Muscle of arm (tissue), 12 donors: ENCODE data around the gene GRID2. TPM values are rescaled to one million over a fixed set of nuclear protein-coding genes. Genes with fewer than 3 reads are reported as not detected.
A peak's percentile ranks its signal among the peaks of the same experiment; 100 is the strongest.
"Not testable (repeated sequence)": the region's sequence is repeated elsewhere in the genome, so short reads cannot be mapped to it uniquely, and the experiment has no call there.

Source experiments
- DNase-seq: peaks from one replicate; pipeline ENCODE4 v3.0.0-alpha.2; 2013
- polyA plus RNA-seq, 12 donors: library from polyadenylated mRNA; unstranded; fragments of 120-200 nt; gene quantifications; one replicate each; pipeline ENCODE4 v1.2.1, GENCODE V29; 2013; ENCODE audit not compliant: insufficient read length in 12 of 12

The GRID2 gene
- polyA plus RNA-seq, 12 donors, result 0.21 to 1.6 (median 0.53) TPM; not detected in 2

DNA sequence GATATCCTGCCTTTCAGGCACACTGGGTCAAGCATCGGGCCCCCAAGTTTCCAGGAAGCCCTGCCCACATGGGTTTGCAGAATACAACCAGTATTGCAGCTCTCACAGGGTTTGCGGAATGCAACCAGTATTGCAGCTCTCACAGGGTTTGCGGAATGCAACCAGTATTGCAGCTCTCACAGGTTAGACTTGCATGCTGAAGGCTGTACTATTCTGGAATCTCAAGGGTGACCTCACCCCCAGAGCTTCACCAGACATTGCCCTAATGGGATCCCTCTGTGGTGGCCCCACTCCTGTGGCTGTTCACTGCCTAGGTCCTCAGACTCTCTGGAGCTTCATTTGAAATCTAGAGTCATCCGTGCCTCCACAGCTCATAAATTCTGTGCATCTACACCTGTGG lies 884.1 kb downstream of the GRID2 start:
- no peak for DNase-seq

GRCh38 chr4:93199492-93199891 lies 895.7 kb downstream of the GRID2 start:
- DNase-seq, result peak; percentile 35

DNA sequence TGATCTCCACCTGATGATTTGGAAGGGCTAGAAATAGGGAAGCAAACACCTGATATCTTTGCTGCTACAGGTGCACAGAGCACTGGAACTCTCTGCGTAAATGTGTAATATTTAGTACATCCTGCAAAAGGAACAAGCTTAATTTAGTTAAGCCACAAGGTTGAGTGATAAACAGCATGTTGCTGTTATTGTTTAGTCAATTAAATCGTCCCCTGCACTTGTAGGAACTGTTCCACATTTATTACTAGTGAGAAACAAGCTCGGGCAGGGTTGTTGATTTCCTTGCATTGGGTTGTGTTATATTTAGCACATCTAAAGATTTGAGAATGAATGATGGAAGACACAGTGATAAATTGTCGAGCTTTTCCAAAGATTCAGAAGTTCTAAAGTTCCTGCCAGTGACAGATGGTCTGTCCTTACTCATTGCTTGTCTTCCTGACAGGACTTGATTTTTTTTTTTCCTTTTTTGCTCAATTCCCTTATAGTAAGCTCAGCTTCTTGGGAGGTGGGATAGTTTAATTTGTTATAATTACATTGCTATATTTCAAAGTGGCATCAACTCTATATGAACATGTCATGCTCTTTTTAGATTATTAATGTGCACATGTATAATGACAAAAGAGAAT lies 897.8 kb downstream of the GRID2 start:
- DNase-seq, result no peak

- DNase-seq, result no peak
Observed at GRCh38 chr4:93203708-93204107, 899.9 kb downstream of the GRID2 start.

- no peak for DNase-seq
Observed at GRCh38 chr4:93212250-93212649, 908.5 kb downstream of the GRID2 start.

DNA sequence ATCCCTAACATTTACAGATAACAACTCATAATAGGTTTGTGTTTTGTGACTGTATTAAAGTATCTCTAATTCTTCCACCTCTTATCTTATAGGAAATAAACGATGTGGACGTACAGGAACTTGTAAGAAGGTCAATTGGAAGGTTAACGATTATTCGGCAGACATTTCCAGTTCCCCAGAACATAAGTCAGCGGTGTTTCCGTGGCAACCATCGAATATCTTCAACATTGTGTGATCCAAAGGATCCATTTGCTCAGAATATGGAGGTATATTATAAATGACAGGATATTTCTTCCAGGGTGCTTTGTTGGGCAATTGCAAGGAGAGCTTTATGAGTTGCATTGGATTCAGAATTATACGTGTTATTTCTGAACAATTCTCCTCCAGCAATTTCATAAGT lies 912.9 kb downstream of the GRID2 start:
- DNase-seq, result no peak

GRCh38 chr4:93217431-93217830 lies 913.7 kb downstream of the GRID2 start:
- DNase-seq, result no peak

GRCh38 chr4:93221771-93222170 lies 918.0 kb downstream of the GRID2 start:
- no peak for DNase-seq

DNA sequence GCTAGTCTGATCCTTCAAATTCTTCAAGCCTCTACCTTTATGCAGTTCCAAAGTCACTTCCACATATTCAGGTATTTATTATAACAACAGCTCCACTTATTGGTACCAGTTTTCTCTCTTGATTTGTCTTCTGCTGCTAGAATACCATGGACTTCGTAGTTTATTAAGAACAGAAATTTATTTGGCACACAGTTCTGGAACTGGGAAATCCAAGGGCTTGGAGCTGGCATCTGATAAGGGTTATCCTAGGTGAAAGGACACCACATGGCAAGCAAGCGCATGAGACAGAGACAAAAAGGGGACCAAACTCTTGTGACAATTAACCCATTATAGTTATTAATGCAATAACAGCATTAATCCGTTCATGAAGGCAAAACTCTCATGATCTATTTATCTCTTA lies 924.3 kb downstream of the GRID2 start:
- DNase-seq, result no peak

- DNase-seq, result no peak
Observed at GRCh38 chr4:93232883-93233282, 929.1 kb downstream of the GRID2 start.

GRCh38 chr4:93237521-93237920 lies 933.8 kb downstream of the GRID2 start:
- DNase-seq, result no peak

- DNase-seq, result no peak
Observed at GRCh38 chr4:93243262-93243661, 939.5 kb downstream of the GRID2 start.

DNA sequence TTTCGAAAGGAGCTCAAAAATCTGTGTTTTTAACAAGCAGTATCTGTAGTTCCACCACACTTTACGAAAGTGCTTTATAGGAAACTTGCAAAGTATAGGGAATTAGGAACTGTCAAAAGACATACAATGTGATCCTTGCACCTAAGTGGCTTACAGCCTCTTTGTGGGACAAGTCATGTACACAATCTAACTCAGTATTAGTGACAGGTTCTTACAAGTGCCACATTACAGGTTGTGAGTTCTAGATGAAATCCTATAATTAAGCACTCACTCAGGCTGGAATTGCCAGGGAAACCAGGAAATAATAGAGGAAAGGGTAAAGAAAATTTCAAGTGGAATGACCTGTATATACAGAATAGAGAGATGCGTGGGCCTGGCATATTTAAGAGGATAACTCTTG lies 957.4 kb downstream of the GRID2 start:
- no peak for DNase-seq

- no peak for DNase-seq
Observed at GRCh38 chr4:93263166-93263565, 959.4 kb downstream of the GRID2 start.

GRCh38 chr4:93267747-93268146 lies 964.0 kb downstream of the GRID2 start:
- no peak for DNase-seq

DNA sequence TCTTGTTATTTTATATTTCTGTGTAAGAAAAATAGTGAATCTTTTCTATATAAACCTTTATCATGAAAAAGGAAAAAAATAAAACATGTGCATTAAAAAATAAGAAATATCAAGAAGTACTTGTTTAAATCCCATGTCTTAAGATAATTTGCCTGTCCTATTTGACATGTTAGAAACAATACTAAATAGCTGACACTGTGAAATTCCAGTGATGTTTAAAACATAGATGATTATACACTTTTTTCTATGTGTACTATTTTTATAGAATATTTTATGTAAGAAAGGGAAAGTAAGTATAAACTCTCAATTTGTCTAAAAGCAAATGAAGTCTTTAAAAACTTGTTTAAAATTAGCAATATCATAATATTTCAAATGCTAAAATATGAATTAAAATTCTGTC lies 981.6 kb downstream of the GRID2 start:
- no peak for DNase-seq

DNA sequence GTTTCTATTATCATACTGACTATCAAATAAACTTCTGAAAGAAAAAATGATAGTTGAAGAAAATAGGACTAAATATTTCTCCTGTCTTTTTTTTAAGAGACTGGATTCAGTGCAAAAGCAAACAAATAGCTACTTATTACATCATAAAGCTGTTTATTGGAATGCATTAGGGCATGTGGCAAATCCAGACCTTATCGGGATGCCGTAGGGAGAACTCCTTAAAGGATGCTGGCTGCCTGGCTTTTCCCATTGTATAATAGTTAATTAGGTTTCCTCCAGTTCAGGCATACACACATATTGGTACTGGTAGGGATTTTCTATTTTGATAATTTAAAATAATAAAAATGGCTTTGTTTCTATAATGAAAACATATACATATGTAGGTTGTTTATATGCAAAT lies 985.5 kb downstream of the GRID2 start:
- DNase-seq, result no peak

DNA sequence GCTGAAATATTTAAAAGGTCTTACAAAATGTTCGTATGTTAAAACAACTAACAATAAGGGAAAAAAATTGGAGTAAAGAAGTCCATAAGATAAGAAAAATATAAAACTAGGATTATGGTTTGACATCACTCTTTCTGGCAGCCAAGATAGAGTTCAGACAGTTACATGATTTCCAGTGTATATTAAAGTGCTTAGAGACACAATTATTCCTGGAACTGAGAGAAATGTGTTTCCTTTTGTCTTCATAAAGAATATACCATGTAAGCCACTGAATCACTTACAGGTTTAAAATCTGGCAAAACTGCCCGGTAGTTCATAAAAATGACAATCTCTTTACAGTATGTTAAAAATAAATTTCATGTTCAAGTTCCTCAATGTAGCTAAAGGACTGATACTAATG lies 986.1 kb downstream of the GRID2 start:
- DNase-seq, result peak; percentile 9

DNA sequence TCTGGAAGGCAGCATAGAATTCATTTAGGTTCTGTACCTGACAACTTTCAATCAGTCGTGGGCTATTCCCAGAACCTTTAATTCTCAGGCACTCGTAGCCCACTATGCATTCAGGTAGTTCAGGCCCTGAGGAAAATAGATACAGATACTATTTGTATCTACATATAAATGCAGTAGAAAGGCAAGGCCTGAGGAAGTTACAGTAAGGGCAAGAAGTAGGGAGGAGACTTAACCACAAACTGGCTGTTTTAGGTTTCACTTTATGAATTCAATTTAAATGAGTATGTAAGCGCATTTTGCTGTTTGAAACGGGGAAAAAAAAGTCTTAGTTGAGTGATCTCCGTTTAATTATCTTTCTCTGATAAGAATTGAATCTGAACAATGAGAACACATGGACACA lies 995.4 kb downstream of the GRID2 start:
- DNase-seq, result no peak

GRCh38 chr4:93300780-93301555 lies 997.2 kb downstream of the GRID2 start:
- DNase-seq, result not testable (repeated sequence)

DNA sequence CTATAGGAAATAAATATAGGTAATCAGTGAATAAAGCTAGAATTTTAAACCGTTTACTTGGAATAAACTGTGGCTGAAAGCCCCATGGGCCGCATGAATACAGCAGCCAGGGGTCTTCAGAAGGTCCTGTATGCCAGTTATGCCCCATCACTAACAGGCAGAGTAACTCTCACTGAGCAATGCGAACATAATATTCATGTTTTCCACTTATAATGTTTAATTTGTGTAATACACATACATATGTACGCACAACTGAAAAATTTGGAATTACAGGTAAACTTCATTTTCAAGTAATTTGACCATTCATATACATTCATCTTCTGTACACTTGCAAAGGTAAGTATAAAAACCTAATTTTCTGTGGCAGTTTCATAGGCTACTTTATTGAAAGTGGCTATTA lies 998.5 kb downstream of the GRID2 start:
- no peak for DNase-seq

DNA sequence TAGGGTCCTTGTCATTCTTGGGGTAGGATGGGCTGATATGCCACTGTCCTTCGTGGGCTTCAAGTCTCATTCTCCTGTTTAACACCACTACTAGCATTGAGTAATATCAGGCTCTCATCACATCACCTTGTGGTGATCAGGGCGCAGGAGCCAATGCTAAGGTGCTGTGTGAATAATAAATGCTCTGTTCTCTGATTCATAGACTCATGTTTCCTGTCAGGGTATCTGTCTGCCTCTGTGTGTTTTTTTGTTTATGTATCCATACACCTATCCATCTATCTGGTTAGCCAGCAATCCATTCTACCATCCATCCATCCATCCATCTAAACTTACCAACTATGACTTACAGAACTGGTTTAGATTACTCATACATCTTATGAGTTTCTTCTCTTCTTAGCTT lies 999.7 kb downstream of the GRID2 start:
- DNase-seq, result no peak

GRCh38 chr4:93312299-93312698 lies 1008.5 kb downstream of the GRID2 start:
- no peak for DNase-seq

DNA sequence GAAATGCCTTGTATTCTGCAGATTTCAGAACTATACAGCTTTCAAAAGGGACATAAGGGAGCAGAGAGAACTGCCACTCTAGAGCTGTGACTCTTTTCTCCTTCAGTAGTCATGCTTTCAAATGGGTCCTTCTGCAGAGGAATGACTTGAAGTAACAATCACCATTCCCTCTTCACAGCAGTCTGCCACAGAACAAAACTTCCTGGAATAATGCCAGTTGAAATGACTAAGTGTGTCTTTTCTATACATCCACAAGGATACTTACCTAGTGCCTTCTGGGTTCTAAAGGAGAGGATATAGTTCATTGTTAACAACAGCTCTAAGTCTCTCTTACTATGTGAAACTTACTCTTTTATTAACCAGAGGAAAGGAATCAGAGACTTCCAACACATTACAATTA lies 1009.4 kb downstream of the GRID2 start:
- no peak for DNase-seq
